ENCODE data around the gene GALC.

GALC gene

GRCh38 chr14:87898301-87898700, 94.7 kb downstream of the GALC start:
- H3K36me3 ChIP-seq, result no peaks in the 10 kb centered on the region
- H3K27me3 ChIP-seq, result peaks cover 77% of the 10 kb centered on the region
- H3K9me3 ChIP-seq, result no peaks in the 10 kb centered on the region
- H3K4me1 ChIP-seq (ENCODE audit: control insufficient read depth in 1 of 2, insufficient read depth in 1 of 2, low read depth in 1 of 2, low read length in 1 of 2), result no peaks in the 10 kb centered on the region
- H3K27ac ChIP-seq, result no peak overlapping the region
- TF ChIP-seq CTCF (IDR thresholded peaks at IDR 0.05), result no peak
- no peak overlapping the region for H3K4me3 ChIP-seq (ENCODE audit: low read depth in 1 of 2, low read length in 1 of 2)

- H3K4me3 ChIP-seq (ENCODE audit: low read depth in 1 of 2, low read length in 1 of 2), result no peak overlapping the region
- TF ChIP-seq CTCF (IDR thresholded peaks at IDR 0.05), result no peak
These were observed 96.3 kb downstream of the GALC start for GRCh38 chr14:87896393-87897380.

GRCh38 chr14:87894920-87895319, 98.1 kb downstream of the GALC start:
- Histone ChIP-seq H3K9me3 (no peaks in the 10 kb centered on the region), H3K36me3 (no peaks in the 10 kb centered on the region), H3K27me3 (peaks cover 45% of the 10 kb centered on the region), H3K4me3 (ENCODE audit: low read depth in 1 of 2, low read length in 1 of 2) (no peak overlapping the region), H3K4me1 (ENCODE audit: control insufficient read depth in 1 of 2, insufficient read depth in 1 of 2, low read depth in 1 of 2, low read length in 1 of 2) (no peaks in the 10 kb centered on the region), H3K27ac (no peak overlapping the region)
- TF ChIP-seq CTCF (IDR thresholded peaks at IDR 0.05), result no peak

More at GRCh38 chr14:87896393-87897380, 96.3 kb downstream of the GALC start:
- Histone ChIP-seq H3K9me3 (no peaks in the 10 kb centered on the region), H3K27ac (no peak overlapping the region), H3K36me3 (no peaks in the 10 kb centered on the region), H3K4me1 (ENCODE audit: control insufficient read depth in 1 of 2, insufficient read depth in 1 of 2, low read depth in 1 of 2, low read length in 1 of 2) (no peaks in the 10 kb centered on the region), H3K27me3 (peaks cover 63% of the 10 kb centered on the region)

- no peak overlapping the region for H3K4me3 ChIP-seq (ENCODE audit: low read depth in 1 of 2, low read length in 1 of 2)
- TF ChIP-seq CTCF (IDR thresholded peaks at IDR 0.05), result no peak
- peaks cover 24% of the 10 kb centered on the region for H3K27me3 ChIP-seq
- H3K4me1 ChIP-seq (ENCODE audit: control insufficient read depth in 1 of 2, insufficient read depth in 1 of 2, low read depth in 1 of 2, low read length in 1 of 2), result no peaks in the 10 kb centered on the region
- no peaks in the 10 kb centered on the region for H3K9me3 ChIP-seq
- H3K36me3 ChIP-seq, result no peaks in the 10 kb centered on the region
- no peak overlapping the region for H3K27ac ChIP-seq
These were observed 100.2 kb downstream of the GALC start for GRCh38 chr14:87892763-87893162.

GRCh38 chr14:87888136-87888999, 104.6 kb downstream of the GALC start:
- Histone ChIP-seq H3K27ac (no peak overlapping the region), H3K36me3 (no peaks in the 10 kb centered on the region), H3K27me3 (no peaks in the 10 kb centered on the region), H3K4me1 (ENCODE audit: control insufficient read depth in 1 of 2, insufficient read depth in 1 of 2, low read depth in 1 of 2, low read length in 1 of 2) (no peaks in the 10 kb centered on the region), H3K4me3 (ENCODE audit: low read depth in 1 of 2, low read length in 1 of 2) (no peak overlapping the region), H3K9me3 (no peaks in the 10 kb centered on the region)
- no peak for TF ChIP-seq CTCF (IDR thresholded peaks at IDR 0.05)

All from neutrophil (primary cell).